ENCODE data around the gene CD52.
"Not testable (repeated sequence)": the region's sequence is repeated elsewhere in the genome, so short reads cannot be mapped to it uniquely, and the experiment has no call there.

- TF ChIP-seq, protein P1, sequence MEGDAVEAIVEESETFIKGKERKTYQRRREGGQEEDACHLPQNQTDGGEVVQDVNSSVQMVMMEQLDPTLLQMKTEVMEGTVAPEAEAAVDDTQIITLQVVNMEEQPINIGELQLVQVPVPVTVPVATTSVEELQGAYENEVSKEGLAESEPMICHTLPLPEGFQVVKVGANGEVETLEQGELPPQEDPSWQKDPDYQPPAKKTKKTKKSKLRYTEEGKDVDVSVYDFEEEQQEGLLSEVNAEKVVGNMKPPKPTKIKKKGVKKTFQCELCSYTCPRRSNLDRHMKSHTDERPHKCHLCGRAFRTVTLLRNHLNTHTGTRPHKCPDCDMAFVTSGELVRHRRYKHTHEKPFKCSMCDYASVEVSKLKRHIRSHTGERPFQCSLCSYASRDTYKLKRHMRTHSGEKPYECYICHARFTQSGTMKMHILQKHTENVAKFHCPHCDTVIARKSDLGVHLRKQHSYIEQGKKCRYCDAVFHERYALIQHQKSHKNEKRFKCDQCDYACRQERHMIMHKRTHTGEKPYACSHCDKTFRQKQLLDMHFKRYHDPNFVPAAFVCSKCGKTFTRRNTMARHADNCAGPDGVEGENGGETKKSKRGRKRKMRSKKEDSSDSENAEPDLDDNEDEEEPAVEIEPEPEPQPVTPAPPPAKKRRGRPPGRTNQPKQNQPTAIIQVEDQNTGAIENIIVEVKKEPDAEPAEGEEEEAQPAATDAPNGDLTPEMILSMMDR (conservative IDR thresholded peaks at IDR 0.05; ENCODE audit: low read depth, low read length), result not testable (repeated sequence)
- not testable (repeated sequence) for TF ChIP-seq EZH2 (IDR thresholded peaks at IDR 0.05; ENCODE audit: borderline replicate concordance, low read depth, low read length, poor library complexity, severe bottlenecking)
Observed at GRCh38 chr1:26329380-26329779, 11.6 kb downstream of the CD52 start.

All from A673 (cell line).